Mesenchymal stem cell (in vitro differentiated cells and primary cell): ENCODE measurements around the gene SLC35B4.

ENCODE experiments used
- DNase-seq: peaks from one replicate; pipeline ENCODE4 v3.0.0-alpha.2; 2013
- H2AFZ ChIP-seq: one replicate; pipeline ENCODE4 v1.6.1; 2013; ENCODE audit warnings: low read depth, mild to moderate bottlenecking, control low read depth, inconsistent platforms, low read length, moderate library complexity
- H2AK5ac ChIP-seq: 2 replicates; pipeline ENCODE4 v1.6.1; 2013; ENCODE audit warnings: low read length, moderate library complexity, mild to moderate bottlenecking, inconsistent platforms; ENCODE audit not compliant: severe bottlenecking
- H2BK120ac ChIP-seq: one replicate; pipeline ENCODE4 v1.6.1; 2013; ENCODE audit warnings: low read depth, mild to moderate bottlenecking, inconsistent platforms, low read length, moderate library complexity
- H2BK12ac ChIP-seq, 2 experiments: one replicate each; pipeline ENCODE4 v1.6.1; 2013; ENCODE audit warnings: inconsistent platforms in 2 of 2, low read length in 2 of 2, mild to moderate bottlenecking in 2 of 2, moderate library complexity in 2 of 2, control low read depth in 1 of 2
- H2BK15ac ChIP-seq: one replicate; pipeline ENCODE4 v1.6.1; 2013; ENCODE audit warnings: mild to moderate bottlenecking, low read depth, inconsistent platforms; ENCODE audit not compliant: poor library complexity, severe bottlenecking
- H2BK5ac ChIP-seq: 2 replicates; pipeline ENCODE4 v1.6.1; 2013; ENCODE audit warnings: low read depth, mild to moderate bottlenecking, low read length, control low read depth, inconsistent platforms; ENCODE audit not compliant: poor library complexity, severe bottlenecking
- H3K14ac ChIP-seq, 2 experiments: one replicate each; pipeline ENCODE4 v1.6.1; 2013; ENCODE audit warnings: inconsistent platforms in 2 of 2, low read length in 2 of 2, control low read depth in 1 of 2, mild to moderate bottlenecking in 1 of 2, moderate library complexity in 1 of 2
- H3K18ac ChIP-seq, 2 experiments: one replicate each; pipeline ENCODE4 v1.6.1; 2013; ENCODE audit warnings: inconsistent platforms in 2 of 2, low read length in 2 of 2, control low read depth in 1 of 2, low read depth in 1 of 2, mild to moderate bottlenecking in 1 of 2
- H3K23ac ChIP-seq, 2 experiments: one replicate each; pipeline ENCODE4 v1.6.1; 2013; ENCODE audit warnings: inconsistent platforms in 2 of 2, low read length in 2 of 2, mild to moderate bottlenecking in 2 of 2, moderate library complexity in 2 of 2, control low read depth in 1 of 2
- H3K27ac ChIP-seq: 2 replicates; pipeline ENCODE4 v1.5.1; 2013; ENCODE audit warnings: mild to moderate bottlenecking, moderate library complexity, low read length, control low read depth, inconsistent platforms; ENCODE audit not compliant: poor library complexity, severe bottlenecking
- H3K27me3 ChIP-seq, 2 experiments: 2 replicates each; pipeline versions ENCODE4 v1.6.1 to v1.7.0; 2013; ENCODE audit warnings: low read length in 2 of 2, mild to moderate bottlenecking in 2 of 2, moderate library complexity in 2 of 2, control low read depth in 1 of 2, inconsistent platforms in 1 of 2; ENCODE audit not compliant: control insufficient read depth in 1 of 2, insufficient read depth in 1 of 2
- H3K36me3 ChIP-seq, 2 experiments: 2 replicates each; pipeline versions ENCODE4 v1.6.1 to v1.7.0; 2013; ENCODE audit warnings: low read length in 2 of 2, control low read depth in 1 of 2, inconsistent platforms in 1 of 2, low read depth in 1 of 2, mild to moderate bottlenecking in 1 of 2; ENCODE audit not compliant: insufficient read depth in 2 of 2, control insufficient read depth in 1 of 2
- H3K4ac ChIP-seq, 2 experiments: one replicate each; pipeline ENCODE4 v1.6.1; 2013; ENCODE audit warnings: inconsistent platforms in 2 of 2, low read length in 2 of 2, mild to moderate bottlenecking in 2 of 2, moderate library complexity in 2 of 2, control low read depth in 1 of 2, low read depth in 1 of 2
- H3K4me1 ChIP-seq: 2 replicates; pipeline ENCODE4 v1.6.1; 2013; ENCODE audit warnings: low read depth, low read length, control low read depth; ENCODE audit not compliant: control insufficient read depth, insufficient read depth
- H3K4me2 ChIP-seq: 2 replicates; pipeline ENCODE4 v1.6.1; 2013; ENCODE audit warnings: low read length, mild to moderate bottlenecking, inconsistent platforms; ENCODE audit not compliant: poor library complexity, severe bottlenecking
- H3K4me3 ChIP-seq, 2 experiments: 2 replicates each; pipeline versions ENCODE4 v1.5.1 to v1.7.0; 2013; ENCODE audit warnings: low read length in 2 of 2, mild to moderate bottlenecking in 2 of 2, control low read depth in 1 of 2, low read depth in 1 of 2; ENCODE audit not compliant: insufficient read depth in 1 of 2
- H3K79me1 ChIP-seq: replicated peaks from 2 replicates; pipeline ENCODE4 v1.6.1; 2013; ENCODE audit warnings: mild to moderate bottlenecking, control low read depth, low read length, inconsistent platforms; ENCODE audit not compliant: poor library complexity, severe bottlenecking
- H3K9ac ChIP-seq: 2 replicates; pipeline ENCODE4 v1.7.0; 2013; ENCODE audit warnings: mild to moderate bottlenecking, low read length, moderate library complexity
- H3K9me3 ChIP-seq: 2 replicates; pipeline ENCODE4 v1.7.0; 2013; ENCODE audit warnings: mild to moderate bottlenecking, low read length; ENCODE audit not compliant: control insufficient read depth
- H4K8ac ChIP-seq: one replicate; pipeline ENCODE4 v1.6.1; 2013; ENCODE audit warnings: inconsistent platforms, mild to moderate bottlenecking, low read length, moderate library complexity
- H4K91ac ChIP-seq: one replicate; pipeline ENCODE4 v1.6.1; 2013; ENCODE audit warnings: mild to moderate bottlenecking, low read length, inconsistent platforms
- WGBS: methylation state at CpG from one replicate; pipeline ENCODE4 v1.1.7; 2013; ENCODE audit warnings: mixed read lengths; 5-methylcytosine and 5-hydroxymethylcytosine counted together

The SLC35B4 gene

DNA sequence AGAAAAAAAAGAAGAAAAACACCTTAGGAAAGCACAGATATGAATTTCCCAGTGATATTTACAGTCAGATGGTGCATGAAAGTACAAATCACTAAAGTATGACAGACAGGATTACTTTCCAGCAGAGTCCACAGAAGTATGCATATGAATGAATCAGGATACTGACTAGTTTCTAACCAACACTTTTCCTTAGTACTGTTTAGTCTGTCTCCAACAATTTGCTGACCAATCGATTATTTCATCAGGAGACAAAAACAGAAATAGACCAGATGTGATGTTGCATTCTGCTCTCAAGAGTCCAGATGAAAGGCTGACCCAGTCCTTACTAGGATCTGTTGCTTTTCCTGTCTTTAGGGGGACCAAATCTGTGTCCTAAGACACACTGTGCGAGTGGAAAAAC is 14.6 kb downstream of the SLC35B4 start:
- no peak overlapping the region for H2BK120ac ChIP-seq
- H2AK5ac ChIP-seq = no peak overlapping the region
- H3K4me2 ChIP-seq = no peak overlapping the region
- no peak overlapping the region for H3K23ac ChIP-seq
- peak; percentile 9 for DNase-seq
- no peaks in the 10 kb centered on the region for H3K27me3 ChIP-seq
- H4K91ac ChIP-seq = no peak overlapping the region
- no peak overlapping the region for H3K9ac ChIP-seq
- H4K8ac ChIP-seq = no peak overlapping the region
- peaks cover 5 to 73% of the 10 kb centered on the region in 2 experiments for H3K36me3 ChIP-seq
- H3K27ac ChIP-seq = no peak overlapping the region
- H2AFZ ChIP-seq = no peak overlapping the region
- H3K4ac ChIP-seq = no peak overlapping the region
- H3K79me1 ChIP-seq = no peaks in the 10 kb centered on the region
- H3K9me3 ChIP-seq = no peaks in the 10 kb centered on the region
- no peak overlapping the region for H3K18ac ChIP-seq
- no peak overlapping the region for H2BK12ac ChIP-seq
- peaks cover 2% of the 10 kb centered on the region for H3K4me1 ChIP-seq
- WGBS = 95% methylated on average over 2 of the region's 2 CpGs
- no peak overlapping the region for H2BK5ac ChIP-seq
- H3K14ac ChIP-seq = no peak overlapping the region
- H2BK15ac ChIP-seq = no peak overlapping the region
- H3K4me3 ChIP-seq = no peak overlapping the region

DNA sequence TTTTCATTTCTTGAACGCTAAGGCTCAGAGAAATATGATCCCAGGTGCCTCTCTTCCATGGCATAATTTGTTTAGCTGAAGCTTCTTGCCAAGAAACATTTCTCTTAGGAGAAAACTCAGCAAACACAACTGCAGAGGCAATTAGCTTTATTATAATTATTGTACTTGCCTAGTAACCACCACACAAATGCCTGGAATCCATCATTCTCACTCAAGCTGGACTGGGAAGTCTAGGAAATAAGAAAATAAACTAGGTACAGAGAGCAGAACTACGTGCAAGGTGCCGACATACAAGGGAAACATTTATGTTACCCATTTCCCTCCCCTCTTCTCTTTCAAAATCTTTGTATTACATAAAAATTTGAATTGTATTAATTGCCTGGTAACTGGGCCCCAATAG is 15.1 kb downstream of the SLC35B4 start:
- no peak overlapping the region for H2BK5ac ChIP-seq
- no peak overlapping the region for H2BK15ac ChIP-seq
- DNase-seq = no peak
- no peak overlapping the region for H3K23ac ChIP-seq
- H3K14ac ChIP-seq = no peak overlapping the region
- no peak overlapping the region for H2AFZ ChIP-seq
- H3K4me3 ChIP-seq = no peak overlapping the region
- H3K27me3 ChIP-seq = no peaks in the 10 kb centered on the region
- peaks cover 2% of the 10 kb centered on the region for H3K4me1 ChIP-seq
- H2BK12ac ChIP-seq = no peak overlapping the region
- H4K8ac ChIP-seq = no peak overlapping the region
- no peak overlapping the region for H2AK5ac ChIP-seq
- H3K18ac ChIP-seq = no peak overlapping the region
- H4K91ac ChIP-seq = no peak overlapping the region
- H3K27ac ChIP-seq = no peak overlapping the region
- H3K4me2 ChIP-seq = no peak overlapping the region
- no peak overlapping the region for H3K9ac ChIP-seq
- 100% methylated on average over 1 of the region's 3 CpGs for WGBS
- H3K9me3 ChIP-seq = no peaks in the 10 kb centered on the region
- no peak overlapping the region for H2BK120ac ChIP-seq
- peaks cover 5 to 75% of the 10 kb centered on the region in 2 experiments for H3K36me3 ChIP-seq
- no peaks in the 10 kb centered on the region for H3K79me1 ChIP-seq
- no peak overlapping the region for H3K4ac ChIP-seq

DNA sequence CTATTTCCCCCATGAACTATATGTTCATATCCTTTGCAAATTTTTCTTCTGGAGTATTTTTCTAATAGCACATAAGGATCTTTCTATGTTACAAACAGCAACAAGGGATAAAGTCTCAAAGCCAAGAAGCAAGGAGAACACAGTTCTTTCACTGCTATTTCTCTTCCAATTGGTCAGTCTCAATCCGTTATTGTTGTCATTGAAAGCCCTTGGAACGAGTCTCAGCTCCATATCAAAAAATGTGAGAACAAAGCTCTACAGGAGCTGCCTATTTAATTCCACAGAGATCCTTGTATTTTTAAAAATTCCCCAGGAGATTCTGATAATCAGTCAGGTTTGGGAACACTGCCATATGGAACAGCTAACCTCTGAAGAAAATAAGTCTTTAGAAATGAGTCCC is 15.7 kb downstream of the SLC35B4 start:
- Histone ChIP-seq H3K36me3 (peaks cover 8 to 76% of the 10 kb centered on the region in 2 experiments), H3K14ac (no peak overlapping the region), H3K27me3 (no peaks in the 10 kb centered on the region), H3K4ac (no peak overlapping the region), H2BK12ac (no peak overlapping the region), H3K4me2 (no peak overlapping the region), H3K18ac (no peak overlapping the region), H3K4me3 (no peak overlapping the region), H2BK120ac (no peak overlapping the region), H3K79me1 (no peaks in the 10 kb centered on the region), H2AK5ac (no peak overlapping the region), H2BK5ac (no peak overlapping the region), H2BK15ac (no peak overlapping the region), H4K91ac (no peak overlapping the region), H3K23ac (no peak overlapping the region), H2AFZ (no peak overlapping the region), H3K9me3 (no peaks in the 10 kb centered on the region), H3K9ac (no peak overlapping the region), H3K4me1 (peaks cover 2% of the 10 kb centered on the region), H3K27ac (no peak overlapping the region), H4K8ac (no peak overlapping the region)
- 100% methylated on average over 2 of the region's 2 CpGs for WGBS
- no peak for DNase-seq

DNA sequence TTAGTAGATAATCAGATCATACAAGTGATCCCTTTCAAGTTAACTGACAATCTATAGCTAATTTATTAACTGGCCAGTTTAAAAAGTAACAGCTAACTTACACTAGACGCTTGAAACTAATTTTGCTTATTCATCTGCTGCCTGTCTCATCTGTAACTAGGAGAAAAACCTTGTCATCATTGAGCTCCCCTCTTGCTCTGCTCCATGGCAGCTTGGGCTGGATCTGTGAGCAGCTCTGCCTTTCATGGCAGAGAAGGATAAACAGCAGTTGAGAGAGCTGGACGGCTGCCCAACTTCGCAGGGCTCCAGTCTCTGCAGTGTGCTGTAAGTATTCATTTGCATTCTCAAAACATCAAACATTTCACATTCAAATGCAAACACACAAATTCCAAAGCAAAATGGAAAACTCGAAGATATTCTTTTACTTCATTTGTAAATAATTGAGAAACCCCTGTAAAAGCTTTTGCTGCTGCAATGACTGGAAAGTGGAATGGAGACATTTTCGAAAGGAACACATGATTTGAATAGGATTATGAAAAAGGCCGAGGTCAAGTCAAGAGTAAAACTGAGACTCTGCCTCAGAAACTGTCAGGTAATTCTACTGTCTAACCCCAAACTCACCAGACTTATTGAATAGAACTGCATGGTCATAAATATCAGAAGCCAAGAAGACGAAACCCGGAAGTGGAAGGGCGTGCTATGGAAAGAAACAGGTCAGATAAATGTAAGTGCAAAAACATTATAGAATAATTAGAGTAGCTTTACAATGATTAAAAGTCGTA is 17.6 kb downstream of the SLC35B4 start:
- DNase-seq = peak; percentile 12
- H2BK15ac ChIP-seq = no peak overlapping the region
- 96% methylated on average over 5 of the region's 10 CpGs for WGBS

More for the DNA sequence above, 17.6 kb downstream of the SLC35B4 start:
- Histone ChIP-seq H2BK120ac (no peak overlapping the region), H3K9me3 (no peaks in the 10 kb centered on the region), H2BK5ac (no peak overlapping the region), H3K23ac (no peak overlapping the region), H3K9ac (no peak overlapping the region), H3K27me3 (no peaks in the 10 kb centered on the region), H4K91ac (no peak overlapping the region), H2AK5ac (no peak overlapping the region), H3K4ac (no peak overlapping the region), H2BK12ac (no peak overlapping the region), H3K4me1 (peaks cover 2% of the 10 kb centered on the region), H3K36me3 (peaks cover 18 to 84% of the 10 kb centered on the region in 2 experiments), H3K4me3 (no peak overlapping the region), H3K27ac (no peak overlapping the region), H3K18ac (no peak overlapping the region), H3K4me2 (no peak overlapping the region), H3K14ac (no peak overlapping the region), H3K79me1 (no peaks in the 10 kb centered on the region), H2AFZ (no peak overlapping the region), H4K8ac (no peak overlapping the region)
